NCI-H146 (cell line): Measurements from ENCODE around the gene IL36B.

ENCODE experiments used
- DNase-seq: peaks from one replicate; lab custom pipeline; 2025; lab: John Stamatoyannopoulos, UW

IL36B gene

GRCh38 chr2:113053666-113054065 is 999 bp upstream of the IL36B start:
- DNase-seq, result no peak

DNA sequence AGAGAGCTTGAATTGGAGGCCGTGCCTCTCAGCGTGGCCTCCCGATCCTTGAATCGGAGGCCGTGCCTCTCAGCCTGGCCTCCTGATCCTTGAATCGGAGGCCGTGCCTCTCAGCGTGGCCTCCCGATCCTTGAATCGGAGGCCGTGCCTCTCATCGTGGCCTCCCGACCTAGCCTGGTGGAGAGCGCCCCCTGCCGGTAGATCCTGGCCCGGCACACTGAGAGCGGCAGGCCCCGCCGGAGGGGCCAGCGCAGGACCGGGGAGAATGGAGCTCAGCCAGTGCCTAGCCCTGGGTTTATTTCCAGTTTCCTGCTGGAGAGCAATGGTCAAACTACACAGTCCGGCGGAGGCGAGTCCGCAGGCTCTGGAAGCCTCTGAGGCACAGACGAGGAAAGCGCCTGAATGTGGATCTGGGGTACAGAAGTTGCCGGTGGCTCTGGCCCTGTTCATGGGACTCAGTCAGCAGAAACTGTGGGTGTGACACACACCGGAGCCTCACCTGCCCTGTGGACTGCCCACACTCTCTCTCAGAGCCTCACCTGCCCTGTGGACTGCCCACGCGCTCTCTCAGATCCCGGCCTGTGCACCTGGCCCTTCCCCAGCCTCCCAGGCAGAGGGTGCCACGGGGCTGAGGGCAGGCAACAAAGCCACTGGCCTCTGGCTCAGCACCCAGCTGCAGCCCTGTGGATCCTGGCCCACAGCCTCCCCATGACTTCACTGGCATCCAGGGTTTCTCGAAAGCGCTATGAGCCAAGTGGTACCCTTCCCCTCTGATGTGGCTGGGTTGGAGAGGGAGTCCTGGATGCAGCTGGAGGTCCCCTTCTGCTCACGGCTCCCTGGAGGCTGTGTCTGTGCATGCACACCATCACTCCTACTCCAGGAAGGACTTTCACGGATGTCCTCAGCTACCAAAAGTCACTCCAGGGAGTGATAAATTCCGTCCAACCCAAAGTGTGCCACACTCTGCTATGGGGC is 1.5 kb downstream of the IL36B start:
- no peak for DNase-seq

- DNase-seq, result no peak
Observed at GRCh38 chr2:113046465-113046864, 6.2 kb downstream of the IL36B start.

DNA sequence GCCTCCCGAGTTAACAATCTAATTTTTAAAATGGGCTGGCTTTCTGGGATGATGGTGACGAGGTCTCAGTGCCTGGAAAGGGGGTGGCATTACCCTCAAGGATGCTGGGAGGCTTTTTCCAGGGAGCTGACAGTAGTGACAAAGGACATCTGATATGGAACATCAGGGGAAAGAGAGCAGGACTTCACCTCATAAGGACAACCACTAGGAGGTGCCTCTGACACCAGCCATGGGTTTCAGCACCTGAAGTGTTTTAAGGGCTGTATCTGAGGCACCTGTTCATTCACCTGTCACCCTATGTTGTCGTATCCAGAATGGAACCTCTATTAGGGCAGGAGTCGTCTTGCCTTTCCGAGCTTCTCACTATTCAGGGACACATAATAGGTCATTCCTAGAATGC is 10.8 kb downstream of the IL36B start:
- DNase-seq, result no peak

DNA sequence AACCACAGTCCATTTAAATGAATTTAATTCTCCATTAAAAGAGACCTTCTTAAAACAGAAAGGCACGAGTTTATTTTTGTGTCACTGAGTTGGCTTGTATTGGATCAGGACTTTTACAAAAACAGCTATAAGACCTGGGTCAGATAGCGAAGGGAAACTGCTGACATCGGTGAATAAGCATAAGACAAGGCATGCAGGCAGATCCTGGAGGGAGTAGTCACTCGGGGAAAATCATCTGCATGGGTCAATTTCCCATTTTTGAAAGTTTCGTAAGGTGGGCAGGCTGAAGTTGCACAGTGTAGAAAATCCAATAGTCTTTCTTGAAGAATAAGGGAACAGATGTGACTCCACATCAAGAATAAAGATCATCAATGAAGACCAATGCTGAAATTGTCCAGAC is 12.9 kb downstream of the IL36B start:
- no peak for DNase-seq

DNA sequence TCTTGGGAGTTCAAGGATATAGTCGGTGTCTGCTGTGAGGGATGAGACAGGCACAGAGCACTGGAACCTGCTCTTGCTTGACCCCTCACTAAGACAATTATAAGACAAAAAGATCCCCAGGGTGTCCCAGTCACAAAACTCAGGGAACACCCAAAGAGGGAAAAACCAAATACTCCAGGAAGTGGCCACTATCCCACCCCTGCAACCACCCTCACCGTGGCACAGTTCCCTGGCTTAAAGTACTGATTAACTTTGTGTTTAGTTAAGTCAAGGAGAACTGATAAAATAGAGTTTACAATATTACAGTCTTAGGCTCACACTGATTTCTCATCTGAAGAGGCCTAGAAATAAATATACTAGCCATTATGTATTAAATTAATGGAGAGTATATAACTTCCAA is 13.5 kb downstream of the IL36B start:
- no peak for DNase-seq

DNA sequence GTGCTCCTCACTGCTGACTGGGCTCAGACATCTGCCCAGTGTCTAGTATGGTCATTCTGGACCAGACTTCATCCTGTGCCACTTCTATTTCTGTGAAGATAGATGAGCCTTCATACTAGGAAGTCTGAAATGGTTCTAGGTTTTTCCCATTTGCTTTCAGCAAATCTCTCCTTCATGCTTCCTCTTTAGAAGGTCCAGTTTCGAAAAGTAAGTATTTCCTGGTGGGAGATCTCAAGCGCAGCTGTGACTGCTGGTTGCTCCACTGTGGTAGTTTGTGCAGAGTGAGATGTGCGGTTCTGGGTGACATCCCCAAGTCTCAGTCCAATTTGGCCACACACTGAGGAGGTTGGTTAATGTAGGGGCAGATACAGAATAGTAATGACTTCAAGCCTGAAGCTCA is 14.4 kb downstream of the IL36B start:
- no peak for DNase-seq

GRCh38 chr2:113036763-113037162 is 15.9 kb downstream of the IL36B start:
- no peak for DNase-seq

GRCh38 chr2:113034016-113034415 is 18.7 kb downstream of the IL36B start:
- no peak for DNase-seq

DNA sequence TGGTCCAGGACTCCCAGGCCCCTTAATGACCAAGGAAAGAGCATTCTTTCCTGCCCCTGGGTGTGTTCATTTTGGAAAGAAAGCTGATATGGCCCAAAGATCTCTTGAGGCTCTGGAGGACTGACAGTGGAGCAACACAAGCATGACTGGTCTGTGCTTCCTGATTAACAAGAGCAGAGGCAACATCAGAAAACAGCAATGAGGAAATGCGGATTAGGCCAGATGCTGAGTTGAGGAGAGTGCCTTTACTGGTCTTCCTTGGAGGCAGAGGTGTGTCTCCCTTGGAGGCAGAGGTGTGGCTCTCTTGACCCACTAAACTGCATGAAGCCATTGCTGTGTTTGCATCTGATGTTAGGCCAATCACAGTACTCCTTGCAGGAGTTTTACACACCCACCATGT is 19.9 kb downstream of the IL36B start:
- no peak for DNase-seq

DNA sequence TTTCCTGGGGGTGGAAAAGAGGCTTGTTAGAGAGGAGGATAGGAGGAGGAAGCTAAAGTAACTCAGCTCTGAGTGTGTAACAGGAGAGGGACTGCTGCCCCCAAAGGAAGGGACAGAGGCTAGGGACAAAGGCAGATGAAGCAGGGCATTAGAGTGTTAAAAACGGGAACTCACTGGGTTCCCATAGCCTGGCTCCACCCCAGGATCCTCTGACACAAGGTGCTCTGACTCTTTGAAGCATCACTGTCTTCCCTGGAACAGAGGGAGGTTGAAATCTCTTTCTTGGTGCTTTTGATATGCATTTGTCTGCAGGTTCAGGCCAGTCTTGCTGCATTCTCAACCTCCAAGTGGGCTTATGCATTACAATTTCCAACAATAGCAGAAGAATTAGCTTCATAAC is 24.6 kb downstream of the IL36B start:
- DNase-seq, result no peak

- no peak for DNase-seq
Observed at GRCh38 chr2:113027691-113028090, 25.0 kb downstream of the IL36B start.

GRCh38 chr2:113025737-113026136 is 26.9 kb downstream of the IL36B start:
- DNase-seq, result no peak

- no peak for DNase-seq
Observed at GRCh38 chr2:113024764-113025163, 27.9 kb downstream of the IL36B start.

- DNase-seq, result no peak
Observed at GRCh38 chr2:113021312-113021711, 31.4 kb downstream of the IL36B start.

GRCh38 chr2:113018509-113018908 is 34.2 kb downstream of the IL36B start:
- DNase-seq, result no peak

DNA sequence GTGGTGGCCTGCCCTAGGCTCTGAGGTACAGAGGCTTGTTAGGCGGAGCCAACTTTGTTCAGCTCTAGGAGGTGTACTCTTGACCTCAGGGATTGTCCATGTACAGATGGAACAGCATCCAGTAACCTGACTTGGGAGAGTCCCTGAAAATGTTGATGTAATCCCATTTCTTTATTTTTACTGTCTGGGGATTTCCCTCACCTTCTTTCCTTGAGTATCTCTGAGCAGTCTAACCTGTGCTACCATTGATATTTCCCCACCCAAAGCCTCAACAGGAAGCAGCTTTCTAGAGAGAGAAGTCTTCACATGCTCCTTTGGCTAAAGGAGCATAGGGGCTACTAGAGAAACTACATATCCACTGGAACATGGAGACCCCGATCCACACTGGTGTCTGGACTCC is 37.0 kb downstream of the IL36B start:
- DNase-seq, result no peak

GRCh38 chr2:113015042-113015441 is 37.6 kb downstream of the IL36B start:
- no peak for DNase-seq

GRCh38 chr2:113014067-113014466 is 38.6 kb downstream of the IL36B start:
- no peak for DNase-seq

DNA sequence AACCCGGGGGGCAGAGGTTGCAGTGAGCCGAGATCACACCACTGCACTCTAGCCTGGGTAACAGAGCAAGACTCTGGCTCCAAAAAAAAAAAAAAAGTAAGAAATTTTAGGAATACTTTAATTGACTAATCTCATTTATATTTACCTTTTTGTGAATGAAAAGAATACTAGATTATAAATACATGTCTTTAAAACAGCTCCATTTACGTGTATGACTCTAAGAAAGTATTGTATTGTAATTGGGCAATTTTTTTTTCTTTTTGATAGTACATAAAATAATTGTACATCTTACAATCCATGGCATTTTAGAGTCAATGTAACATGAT is 39.4 kb downstream of the IL36B start:
- no peak for DNase-seq

- DNase-seq, result no peak
Observed at GRCh38 chr2:113012436-113013335, 40.0 kb downstream of the IL36B start.

DNA sequence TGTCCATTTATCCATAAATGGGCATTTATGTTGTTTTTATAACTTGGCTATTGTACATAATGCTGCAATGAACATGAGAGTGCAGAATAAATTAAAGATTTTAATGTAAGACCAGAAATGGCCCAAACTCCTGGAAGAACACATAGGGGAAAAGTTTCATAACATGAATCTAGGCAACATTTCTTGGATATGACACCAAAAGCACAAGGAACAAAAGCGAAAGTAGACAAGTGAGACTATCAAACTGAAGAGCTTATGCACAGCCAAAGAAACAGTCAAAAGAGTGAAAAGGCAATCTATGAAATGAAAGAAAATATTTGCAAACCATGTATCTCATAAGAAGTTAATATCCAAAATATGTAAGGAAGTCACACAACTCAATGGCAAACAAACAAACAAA is 41.6 kb downstream of the IL36B start:
- no peak for DNase-seq

DNA sequence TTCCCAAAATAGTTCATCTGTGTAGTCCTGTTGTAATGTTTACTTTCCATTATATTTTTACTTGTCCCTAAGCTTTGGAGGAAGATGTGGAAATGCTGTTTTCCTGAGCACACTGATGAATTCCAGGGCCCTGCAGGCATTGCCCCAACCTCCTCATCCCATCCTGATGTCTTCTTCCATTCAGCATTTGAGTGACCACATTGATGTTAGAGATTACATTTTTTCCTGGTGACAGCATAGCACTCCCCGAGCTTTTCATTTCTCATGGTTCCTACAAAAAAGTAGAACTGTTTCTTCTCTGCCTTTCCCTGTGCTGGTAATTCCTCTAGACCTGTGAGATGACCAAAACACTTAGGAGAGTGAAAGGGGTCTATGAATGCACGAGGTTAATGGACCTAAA is 42.6 kb downstream of the IL36B start:
- DNase-seq, result no peak
